ENCODE measurements around the gene MYL7.

The MYL7 gene

GRCh38 chr7:44141221-44141850 is at the start of gene MYL7:
TSS of gene MYL7 (minus strand) at chr7:44141332. CDS start at chr7:44141305, 27 bp downstream.
- Histone ChIP-seq H2AFZ (ENCODE audit: low read length) (no peak within 1 kb of the TSS), H3K4me2 (ENCODE audit: low read length) (no peak within 1 kb of the TSS), H3K4me3 (ENCODE audit: low read depth, low read length, poor library complexity, severe bottlenecking) (no peak within 1 kb of the TSS), H3F3A (ENCODE audit: insufficient read depth, low read length) (no peaks in the 10 kb centered on the region), H3K9me3 (ENCODE audit: low read length) (no peaks in the 10 kb centered on the region), H3K4me1 (ENCODE audit: insufficient read depth, low read length, severe bottlenecking) (no peaks in the 10 kb centered on the region), H3K36me3 (ENCODE audit: insufficient read depth, low read length) (no peaks in the 10 kb centered on the region), H3K9ac (ENCODE audit: low read length) (no peak within 1 kb of the TSS), H3K27ac (ENCODE audit: low read depth, low read length, poor library complexity, severe bottlenecking) (no peak within 1 kb of the TSS), H3K9me2 (ENCODE audit: low read depth, low read length) (no peaks in the 10 kb centered on the region), H3K79me2 (ENCODE audit: insufficient read depth, low read length) (no peaks in the 10 kb centered on the region), H4K20me1 (ENCODE audit: insufficient read depth, low read length) (no peaks in the 10 kb centered on the region), H3K27me3 (ENCODE audit: insufficient read depth, low read length) (no peaks in the 10 kb centered on the region; the same call in 1 of the 2 replicates)
- no peak for TF ChIP-seq EZH2 (IDR thresholded peaks at IDR 0.05; ENCODE audit: borderline replicate concordance, low read length)
- no peak for TF ChIP-seq CTCF (IDR thresholded peaks at IDR 0.05; ENCODE audit: low read length)

GRCh38 chr7:44189993-44190872 is 49.1 kb upstream of the MYL7 start:
- H3K9me3 ChIP-seq (ENCODE audit: low read length): no peaks in the 10 kb centered on the region

More at GRCh38 chr7:44189993-44190872, 49.1 kb upstream of the MYL7 start:
- H4K20me1 ChIP-seq (ENCODE audit: insufficient read depth, low read length): no peaks in the 10 kb centered on the region
- no peaks in the 10 kb centered on the region for H3K9me2 ChIP-seq (ENCODE audit: low read depth, low read length)
- H3K79me2 ChIP-seq (ENCODE audit: insufficient read depth, low read length): no peaks in the 10 kb centered on the region
- no peaks in the 10 kb centered on the region; the same call in 1 of the 2 replicates for H3K36me3 ChIP-seq (ENCODE audit: insufficient read depth, low read length)
- TF ChIP-seq CTCF (IDR thresholded peaks at IDR 0.05; ENCODE audit: low read length): no peak
- TF ChIP-seq EZH2 (IDR thresholded peaks at IDR 0.05; ENCODE audit: borderline replicate concordance, low read length): no peak
- H3F3A ChIP-seq (ENCODE audit: insufficient read depth, low read length): no peaks in the 10 kb centered on the region
- no peak overlapping the region for H3K4me3 ChIP-seq (ENCODE audit: low read depth, low read length, poor library complexity, severe bottlenecking)
- no peak overlapping the region for H2AFZ ChIP-seq (ENCODE audit: low read length)
- H3K4me2 ChIP-seq (ENCODE audit: low read length): no peak overlapping the region
- H3K4me1 ChIP-seq (ENCODE audit: insufficient read depth, low read length, severe bottlenecking): no peaks in the 10 kb centered on the region
- peaks cover 9% of the 10 kb centered on the region; the same call in 1 of the 2 replicates for H3K27me3 ChIP-seq (ENCODE audit: insufficient read depth, low read length)
- no peak overlapping the region for H3K27ac ChIP-seq (ENCODE audit: low read depth, low read length, poor library complexity, severe bottlenecking)
- H3K9ac ChIP-seq (ENCODE audit: low read length): no peak overlapping the region

Data from OCI-LY1 (cell line).